HPDE6-E6E7 (cell line): ENCODE data around the gene SNX21.
"Not testable (repeated sequence)": the region's sequence is repeated elsewhere in the genome, so short reads cannot be mapped to it uniquely, and the experiment has no call there.

ENCODE experiments used
- DNase-seq: peaks from one replicate; pipeline ENCODE4 v3.0.0; 2011; ENCODE audit warnings: missing footprints; ENCODE audit errors: extremely low spot score

Gene SNX21

GRCh38 chr20:45850926-45851325 lies 17.3 kb downstream of the SNX21 start:
- no peak for DNase-seq

- DNase-seq, result no peak
Measured at GRCh38 chr20:45851501-45851900, 17.9 kb downstream of the SNX21 start.

GRCh38 chr20:45852326-45852725 lies 18.7 kb downstream of the SNX21 start:
- no peak for DNase-seq

- no peak for DNase-seq
Measured at GRCh38 chr20:45853484-45853883, 19.9 kb downstream of the SNX21 start.

- DNase-seq, result peak; percentile 100
Measured at GRCh38 chr20:45857114-45857881, 23.7 kb downstream of the SNX21 start, which contains the start of the genes ACOT8 and ZSWIM3. Gene ACOT8 (minus strand): TSS chr20:45857392. CDS start chr20:45857315, 77 bp downstream. Gene ZSWIM3 (plus strand): TSS chr20:45857614. CDS start chr20:45857826, 212 bp downstream.

GRCh38 chr20:45857882-45858216 lies 24.2 kb downstream of the SNX21 start:
- DNase-seq, result no peak

- no peak for DNase-seq
Measured at GRCh38 chr20:45859916-45860315, 26.3 kb downstream of the SNX21 start.

- no peak for DNase-seq
Measured at GRCh38 chr20:45860560-45861220, 27.1 kb downstream of the SNX21 start.

GRCh38 chr20:45861221-45862075 lies 27.8 kb downstream of the SNX21 start:
- no peak for DNase-seq

GRCh38 chr20:45863543-45864470 lies 30.2 kb downstream of the SNX21 start:
- DNase-seq, result no peak

- no peak for DNase-seq
Measured at GRCh38 chr20:45866454-45866853, 32.9 kb downstream of the SNX21 start.

GRCh38 chr20:45867136-45867818 lies 33.7 kb downstream of the SNX21 start:
- DNase-seq, result no peak

- DNase-seq, result peak; percentile 47
Measured at GRCh38 chr20:45867819-45868176, 34.2 kb downstream of the SNX21 start.

GRCh38 chr20:45872626-45873025 lies 39.0 kb downstream of the SNX21 start:
- DNase-seq, result no peak

- no peak for DNase-seq
Measured at GRCh38 chr20:45873409-45874103, 40.0 kb downstream of the SNX21 start.

- not testable (repeated sequence) for DNase-seq
Measured at GRCh38 chr20:45874104-45874481, 40.5 kb downstream of the SNX21 start.

GRCh38 chr20:45874576-45874975 lies 41.0 kb downstream of the SNX21 start:
- no peak for DNase-seq

GRCh38 chr20:45878076-45878761 lies 44.6 kb downstream of the SNX21 start:
- DNase-seq, result no peak

GRCh38 chr20:45880988-45881788 lies 47.6 kb downstream of the SNX21 start, which contains the start of gene ZSWIM1:
Gene ZSWIM1 (plus strand): TSS chr20:45881227. CDS start chr20:45882593, 1,366 bp downstream.
- DNase-seq, result peak; percentile 100
